Dedifferentiated amniotic fluid mesenchymal stem cell (primary cell): Measurements from ENCODE around the gene RASA3.

Source experiments
- DNase-seq: peaks from one replicate; pipeline ENCODE4 v3.0.0-alpha.2; 2016; ENCODE audit errors: extremely low spot score

The RASA3 gene

GRCh38 chr13:114004420-114005205, 127.8 kb downstream of the RASA3 start:
- DNase-seq: no peak

GRCh38 chr13:114002771-114003321, 129.6 kb downstream of the RASA3 start:
- DNase-seq: no peak

- no peak for DNase-seq
These were observed 130.3 kb downstream of the RASA3 start for GRCh38 chr13:114002009-114002544.

GRCh38 chr13:114001331-114002008, 131.0 kb downstream of the RASA3 start:
- DNase-seq: no peak

GRCh38 chr13:114000151-114001040, 132.0 kb downstream of the RASA3 start:
- no peak for DNase-seq

- DNase-seq: no peak
These were observed 132.9 kb downstream of the RASA3 start for GRCh38 chr13:113999618-113999910.

GRCh38 chr13:113998781-113999617, 133.4 kb downstream of the RASA3 start:
- no peak for DNase-seq

- no peak for DNase-seq
These were observed 134.3 kb downstream of the RASA3 start for GRCh38 chr13:113997845-113998751.

- no peak for DNase-seq
These were observed 135.3 kb downstream of the RASA3 start for GRCh38 chr13:113996912-113997745.

GRCh38 chr13:113996081-113996911, 136.1 kb downstream of the RASA3 start:
- no peak for DNase-seq

GRCh38 chr13:113995051-113995601, 137.3 kb downstream of the RASA3 start:
- DNase-seq: no peak

- no peak for DNase-seq
These were observed 140.0 kb downstream of the RASA3 start for GRCh38 chr13:113992276-113993005.

GRCh38 chr13:113991676-113992179, 140.7 kb downstream of the RASA3 start:
- no peak for DNase-seq

- no peak for DNase-seq
These were observed 141.2 kb downstream of the RASA3 start for GRCh38 chr13:113991191-113991669.

- no peak for DNase-seq
These were observed 142.0 kb downstream of the RASA3 start for GRCh38 chr13:113990321-113990837.

- DNase-seq: no peak
These were observed 142.7 kb downstream of the RASA3 start for GRCh38 chr13:113989585-113990300.
